CMK (cell line): Measurements from ENCODE around the gene HAUS6.
"Not testable (repeated sequence)": the region's sequence is repeated elsewhere in the genome, so short reads cannot be mapped to it uniquely, and the experiment has no call there.

Experiments
- DNase-seq: peaks from one replicate; pipeline ENCODE4 v3.0.0-alpha.2; 2010; ENCODE audit warnings: low read depth

HAUS6 gene, protein sequence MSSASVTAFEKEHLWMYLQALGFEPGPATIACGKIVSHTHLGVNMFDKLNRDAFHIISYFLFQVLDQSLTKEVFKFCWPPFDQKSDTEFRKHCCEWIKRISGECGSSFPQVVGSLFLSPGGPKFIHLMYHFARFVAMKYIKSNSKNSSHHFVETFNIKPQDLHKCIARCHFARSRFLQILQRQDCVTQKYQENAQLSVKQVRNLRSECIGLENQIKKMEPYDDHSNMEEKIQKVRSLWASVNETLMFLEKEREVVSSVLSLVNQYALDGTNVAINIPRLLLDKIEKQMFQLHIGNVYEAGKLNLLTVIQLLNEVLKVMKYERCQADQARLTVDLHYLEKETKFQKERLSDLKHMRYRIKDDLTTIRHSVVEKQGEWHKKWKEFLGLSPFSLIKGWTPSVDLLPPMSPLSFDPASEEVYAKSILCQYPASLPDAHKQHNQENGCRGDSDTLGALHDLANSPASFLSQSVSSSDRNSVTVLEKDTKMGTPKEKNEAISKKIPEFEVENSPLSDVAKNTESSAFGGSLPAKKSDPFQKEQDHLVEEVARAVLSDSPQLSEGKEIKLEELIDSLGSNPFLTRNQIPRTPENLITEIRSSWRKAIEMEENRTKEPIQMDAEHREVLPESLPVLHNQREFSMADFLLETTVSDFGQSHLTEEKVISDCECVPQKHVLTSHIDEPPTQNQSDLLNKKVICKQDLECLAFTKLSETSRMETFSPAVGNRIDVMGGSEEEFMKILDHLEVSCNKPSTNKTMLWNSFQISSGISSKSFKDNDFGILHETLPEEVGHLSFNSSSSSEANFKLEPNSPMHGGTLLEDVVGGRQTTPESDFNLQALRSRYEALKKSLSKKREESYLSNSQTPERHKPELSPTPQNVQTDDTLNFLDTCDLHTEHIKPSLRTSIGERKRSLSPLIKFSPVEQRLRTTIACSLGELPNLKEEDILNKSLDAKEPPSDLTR

DNA sequence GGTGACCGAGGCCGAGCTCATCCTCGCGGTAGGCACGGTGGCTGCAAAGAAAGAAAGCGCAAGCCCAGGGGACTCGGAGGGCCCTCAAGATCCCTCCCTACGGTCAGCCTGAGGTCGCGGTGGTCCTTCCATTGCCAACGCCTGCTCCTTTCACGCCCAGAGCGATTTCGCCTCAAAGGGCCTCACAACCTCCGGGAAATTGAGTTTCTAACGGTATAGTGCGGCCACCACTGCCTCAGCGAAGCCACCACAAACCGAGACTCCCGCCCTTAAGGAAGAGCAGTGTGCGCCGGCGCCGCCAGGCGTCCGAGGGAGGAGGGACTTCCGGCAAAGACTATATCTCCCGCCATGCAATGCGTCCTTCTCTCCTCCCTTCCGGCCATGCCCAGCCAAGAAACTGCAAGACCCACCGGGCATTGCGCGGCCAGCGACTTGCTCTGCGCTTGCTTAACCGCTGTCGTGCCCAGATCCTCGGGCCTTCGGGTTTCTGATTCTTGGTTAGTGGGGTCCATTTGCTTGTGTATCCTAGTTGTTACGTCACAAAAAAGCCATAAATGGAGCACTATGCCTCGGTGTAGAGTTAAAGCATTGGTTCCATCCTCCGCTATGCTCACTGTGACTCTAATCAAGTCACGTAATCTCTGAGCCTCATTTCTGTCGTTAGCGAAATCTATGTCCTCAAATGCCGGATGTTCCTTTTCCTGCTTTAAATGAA, at the start of gene HAUS6:
Gene HAUS6 (minus strand): TSS at position 274 of the 715 bp plus-strand sequence. CDS start 253 bp downstream, at position 21.
- peak; percentile 82 for DNase-seq

DNA sequence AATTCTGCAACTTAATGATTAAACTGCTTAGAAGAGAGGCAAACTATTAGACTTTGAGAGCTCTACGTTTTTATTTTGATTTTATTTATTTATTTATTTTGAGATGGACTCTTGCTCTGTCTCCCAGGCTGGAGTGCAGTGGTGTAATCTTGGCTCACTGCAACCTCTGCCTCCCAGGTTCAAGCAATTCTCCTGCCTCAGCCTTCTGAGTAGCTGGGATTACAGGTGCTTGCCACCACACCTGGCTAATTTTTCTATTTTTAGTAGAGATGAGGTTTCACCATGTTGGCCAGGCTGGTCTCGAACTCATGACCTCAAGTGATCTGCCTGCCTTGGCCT, 49.4 kb upstream of the HAUS6 start:
- not testable (repeated sequence) for DNase-seq

DNA sequence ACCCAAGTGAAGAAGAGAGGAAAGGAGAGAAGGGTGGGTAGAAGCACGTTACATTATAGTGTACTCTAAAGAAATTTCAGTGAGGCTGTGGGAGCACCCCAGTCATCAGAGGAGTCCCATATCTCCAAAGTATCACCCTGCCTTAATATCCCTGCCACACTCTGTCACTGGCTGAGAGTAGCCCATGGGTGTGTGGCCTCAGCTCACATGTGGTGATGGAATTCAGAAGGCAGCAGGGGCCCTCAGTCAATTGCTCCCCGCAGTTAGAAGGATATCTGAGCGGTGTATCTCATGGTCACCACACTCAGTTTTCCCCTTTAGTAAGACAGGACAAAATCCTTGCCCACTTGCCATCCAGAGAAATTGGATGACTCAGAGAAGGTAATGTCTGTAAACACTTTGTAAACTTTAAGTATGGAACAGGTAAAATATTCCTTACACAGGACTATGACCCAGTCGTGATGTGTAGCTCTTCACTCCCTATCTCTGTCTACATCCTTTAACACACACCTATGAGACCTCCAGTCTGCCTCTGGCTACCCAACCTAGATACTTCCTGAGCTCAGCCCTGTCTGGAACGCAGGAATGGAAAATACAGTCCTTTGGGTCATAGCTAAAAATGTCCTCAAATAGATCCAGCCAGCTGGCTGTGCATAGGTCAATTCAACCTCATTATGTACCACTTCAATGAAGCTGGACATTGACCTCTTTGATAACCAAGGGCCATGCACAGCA, 48.9 kb upstream of the HAUS6 start:
- no peak for DNase-seq

DNA sequence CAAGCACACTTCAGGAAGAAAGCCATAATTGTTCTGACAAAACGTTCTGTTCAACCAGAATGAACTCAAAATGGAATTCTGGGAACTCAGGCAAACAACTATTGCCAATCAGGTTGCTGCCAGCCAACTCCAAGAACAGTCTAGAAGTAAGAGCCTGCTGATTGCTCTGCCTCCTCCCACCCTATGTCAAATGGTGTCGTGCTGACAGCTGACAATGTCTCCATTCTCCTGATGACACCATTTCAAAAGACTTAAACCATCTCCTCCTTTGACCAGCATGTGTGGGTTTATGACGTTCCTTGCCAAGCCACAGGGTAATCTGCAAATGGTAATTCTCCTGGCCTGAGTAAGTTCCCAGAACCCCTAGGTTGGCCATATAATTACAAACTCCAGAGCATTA, 46.5 kb upstream of the HAUS6 start:
- no peak for DNase-seq

DNA sequence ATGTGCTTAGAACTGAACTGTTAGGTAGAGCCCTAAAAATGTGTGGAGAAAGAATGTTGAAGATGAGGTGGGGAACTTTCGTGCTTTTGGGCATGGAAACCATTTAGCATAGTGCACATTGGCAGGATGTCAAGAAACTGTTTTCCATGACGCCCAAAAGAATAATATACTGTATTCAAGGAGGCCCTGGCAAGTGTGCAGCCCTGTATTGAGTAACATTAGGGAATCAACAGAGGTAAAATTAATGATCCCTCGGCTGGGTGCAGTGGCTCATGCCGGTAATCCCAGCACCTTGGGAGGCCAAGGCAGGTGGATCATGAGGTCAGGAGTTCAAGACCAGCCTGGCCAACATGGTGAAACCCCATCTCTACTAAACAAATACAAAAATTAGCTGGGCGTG, 45.5 kb upstream of the HAUS6 start:
- DNase-seq, result no peak

DNA sequence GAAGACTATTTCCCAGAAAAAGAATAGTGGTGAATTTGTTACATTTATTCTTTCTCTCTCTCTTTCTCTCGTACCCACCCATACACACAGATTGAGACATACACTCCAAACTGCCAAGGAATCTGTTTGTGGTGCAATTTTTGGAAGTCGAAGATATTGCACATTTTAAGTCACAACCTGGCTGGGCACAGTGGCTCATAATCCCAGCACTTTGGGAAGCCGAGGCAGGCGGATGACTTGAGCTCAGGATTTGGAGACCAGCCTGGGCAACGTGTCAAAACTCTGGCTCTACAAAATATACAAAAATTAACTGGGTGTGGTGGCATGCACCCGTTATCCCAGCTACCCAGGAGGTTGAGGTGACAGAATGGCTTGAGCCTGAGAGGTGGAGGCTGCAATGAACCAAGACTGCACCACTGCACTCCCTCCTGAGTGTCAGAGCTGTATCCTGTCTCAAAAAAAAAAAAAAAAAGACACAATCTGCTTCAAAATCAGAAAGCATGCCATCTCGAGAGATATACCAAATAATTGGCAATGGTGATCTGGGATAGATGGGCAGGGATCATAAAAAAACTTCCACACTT, 43.8 kb upstream of the HAUS6 start:
- no peak for DNase-seq

DNA sequence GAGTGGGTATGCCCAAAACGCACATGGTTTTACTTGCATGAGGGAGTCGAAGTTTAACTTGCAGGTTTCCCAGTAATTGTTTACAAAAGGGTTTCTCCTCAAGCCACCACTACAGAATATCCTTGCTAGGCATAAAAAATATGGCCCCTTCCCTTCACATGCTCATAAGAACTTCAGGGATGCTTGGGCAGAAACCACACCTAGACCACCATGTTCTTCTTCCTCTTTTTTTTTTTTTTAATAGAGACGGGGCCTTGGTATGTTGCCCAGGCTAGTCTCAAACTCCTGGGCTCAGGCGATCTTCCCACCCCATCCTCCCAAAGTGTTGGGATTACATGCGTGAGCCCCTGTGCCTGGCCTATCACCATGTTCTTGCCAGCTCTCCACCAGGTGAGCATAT, 43.2 kb upstream of the HAUS6 start:
- DNase-seq, result no peak

DNA sequence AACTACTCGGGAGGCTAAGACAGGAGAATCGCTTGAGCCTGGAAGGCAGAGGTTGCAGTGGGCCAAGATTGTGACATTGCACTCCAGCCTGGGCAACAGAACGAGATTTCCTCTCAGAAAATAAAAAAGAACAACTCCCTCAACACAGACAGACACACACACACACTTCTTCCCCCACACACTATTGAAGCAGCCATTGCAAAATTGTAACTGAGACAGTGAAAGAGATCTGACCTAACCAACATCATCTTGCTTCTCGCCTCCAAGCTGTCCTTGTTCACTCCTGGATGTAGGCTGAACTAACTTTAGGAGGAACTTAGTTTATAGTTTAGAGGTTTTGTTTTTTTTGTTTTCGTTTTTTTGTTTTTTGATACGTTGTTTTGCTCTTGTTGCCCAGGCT, 37.6 kb upstream of the HAUS6 start:
- no peak for DNase-seq

DNA sequence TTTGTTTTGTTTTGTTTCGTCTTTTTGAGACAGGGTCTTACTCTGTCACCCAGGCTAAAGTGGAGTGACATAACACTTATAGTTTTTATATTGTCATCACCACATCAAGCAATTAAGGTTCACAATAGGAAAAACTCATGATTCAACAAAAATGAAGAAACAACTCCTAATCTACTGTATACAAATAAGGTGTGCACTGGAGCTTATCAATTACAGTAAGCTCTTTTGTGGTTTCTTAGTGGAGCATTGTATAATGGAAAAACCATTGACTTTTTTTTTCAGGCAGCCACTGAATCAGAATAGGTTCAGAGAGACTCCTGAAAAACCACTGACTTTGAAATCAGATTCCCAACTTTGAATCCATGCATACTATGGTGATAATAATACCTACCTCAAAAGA, 35.4 kb upstream of the HAUS6 start:
- DNase-seq, result no peak

DNA sequence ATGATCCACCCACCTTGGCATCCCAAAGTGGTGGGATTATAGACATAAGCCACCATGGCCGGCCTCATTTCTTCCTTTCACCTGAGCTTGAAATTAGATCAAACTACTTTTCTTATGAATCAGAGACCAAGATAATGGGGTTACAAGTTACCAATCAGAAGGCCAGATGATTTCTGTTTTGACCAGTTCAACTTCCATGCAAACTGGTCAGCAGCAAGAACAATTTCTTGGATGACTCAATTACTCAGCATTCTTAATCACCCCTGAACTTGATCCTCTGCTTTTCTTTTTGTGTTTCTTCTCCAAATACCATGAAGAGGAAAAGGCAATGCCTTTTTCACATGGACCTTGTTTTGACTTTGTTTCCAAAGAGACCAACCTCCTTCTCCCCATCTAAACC, 34.6 kb upstream of the HAUS6 start:
- no peak for DNase-seq

DNA sequence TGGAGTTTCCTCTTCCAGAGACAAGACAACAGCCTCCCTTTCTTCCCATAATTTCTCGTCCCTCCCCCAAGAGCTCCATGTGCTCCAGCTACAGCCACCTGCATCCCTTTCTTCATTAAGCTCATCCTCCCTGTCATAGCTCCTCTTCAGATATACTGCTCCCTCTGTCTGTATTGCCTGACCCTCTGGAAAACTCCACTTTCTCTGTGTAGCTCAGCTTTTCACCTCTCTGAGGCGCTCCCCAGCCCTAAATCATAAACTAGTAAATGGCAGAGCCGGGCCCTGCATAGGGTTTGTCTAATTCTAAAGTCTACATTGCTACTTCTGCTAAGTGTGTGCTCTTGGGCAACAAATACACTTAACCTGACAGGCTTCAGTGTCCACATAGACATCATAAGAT, 33.4 kb upstream of the HAUS6 start:
- DNase-seq, result no peak

DNA sequence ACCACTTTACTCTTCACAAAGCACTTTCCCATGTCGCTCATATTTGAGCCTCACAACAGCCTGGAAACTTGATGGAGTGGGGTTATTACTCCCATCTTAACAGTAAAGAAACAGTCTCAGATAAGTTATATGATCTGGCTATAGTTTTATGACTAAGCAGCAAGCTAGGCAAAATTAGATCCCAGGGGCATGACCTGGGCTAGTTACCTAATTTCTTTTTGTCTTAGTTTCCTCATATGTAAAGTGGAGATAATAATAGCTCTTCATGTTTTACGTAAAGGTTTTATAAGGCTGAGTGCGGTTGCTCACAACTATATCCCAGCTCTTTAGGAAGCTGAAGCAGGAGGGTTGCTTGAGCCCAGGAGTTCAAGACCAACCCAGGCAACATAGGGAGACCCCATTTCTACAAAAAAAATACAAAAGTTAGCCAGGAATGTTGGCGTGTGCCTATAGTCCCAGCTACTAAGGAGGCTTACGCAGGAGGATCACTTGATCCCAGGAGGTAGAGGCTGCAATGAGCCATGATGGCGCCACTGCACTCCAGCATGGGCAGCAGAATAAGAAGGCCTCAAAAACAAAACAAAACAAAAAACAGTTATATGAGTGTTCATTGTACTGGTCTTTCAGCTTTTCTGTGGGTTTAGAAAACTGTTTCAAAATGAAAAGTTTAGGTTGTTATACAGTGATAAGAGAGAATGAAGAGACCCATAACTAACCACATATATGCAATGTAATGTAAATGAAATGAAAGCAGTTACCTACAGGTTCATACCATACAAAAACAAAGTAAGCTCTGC, 31.0 kb upstream of the HAUS6 start:
- no peak for DNase-seq

DNA sequence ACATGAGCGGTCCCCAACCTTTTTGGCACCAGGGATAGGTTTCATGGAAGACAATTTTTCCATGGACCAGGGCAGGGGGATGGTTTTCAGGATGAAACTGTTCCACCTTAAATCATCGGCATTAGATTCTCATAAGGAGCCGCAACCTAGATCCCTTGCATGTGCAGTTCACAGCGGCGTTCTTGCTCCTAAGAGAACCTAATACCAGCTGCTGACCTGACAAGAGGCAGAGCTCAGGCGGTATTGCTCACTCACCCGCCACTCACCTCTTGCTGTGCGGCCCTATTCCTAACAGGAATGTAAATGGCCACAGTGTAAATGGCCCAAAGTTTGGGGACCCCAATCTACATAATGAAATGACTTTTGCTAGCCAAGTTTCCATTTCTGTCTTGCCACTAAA, 27.7 kb upstream of the HAUS6 start:
- no peak for DNase-seq

DNA sequence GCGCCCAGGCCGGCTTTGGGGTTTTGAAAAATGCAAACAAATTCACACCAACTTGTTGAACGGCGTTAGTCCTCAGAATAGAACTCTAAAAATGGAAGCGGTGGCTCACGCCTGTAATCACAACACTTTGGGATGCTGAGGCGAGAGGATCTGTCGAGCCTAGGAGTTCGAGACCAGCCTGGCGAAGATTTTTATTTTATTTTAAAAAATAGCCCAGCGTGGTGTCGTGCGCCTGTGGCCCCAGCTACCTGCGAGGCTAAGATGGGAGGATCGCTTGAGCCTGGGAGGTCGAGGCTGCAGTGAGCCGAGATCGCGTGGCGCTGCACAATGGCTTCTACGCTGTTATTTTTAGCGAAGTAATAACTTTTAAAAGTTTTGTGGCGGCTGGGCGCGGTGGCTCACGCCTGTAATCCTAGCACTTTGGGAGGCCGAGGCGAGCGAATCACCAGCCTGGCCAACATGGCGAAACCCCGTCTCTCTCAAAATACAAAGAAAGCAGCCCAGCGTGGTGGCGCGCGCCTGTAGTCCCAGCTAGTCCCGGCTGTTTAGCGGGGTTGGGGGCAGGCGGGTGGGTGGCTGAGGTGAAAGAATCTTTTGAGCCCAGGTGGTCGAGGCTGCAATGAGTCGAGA, 25.3 kb upstream of the HAUS6 start:
- DNase-seq, result no peak

DNA sequence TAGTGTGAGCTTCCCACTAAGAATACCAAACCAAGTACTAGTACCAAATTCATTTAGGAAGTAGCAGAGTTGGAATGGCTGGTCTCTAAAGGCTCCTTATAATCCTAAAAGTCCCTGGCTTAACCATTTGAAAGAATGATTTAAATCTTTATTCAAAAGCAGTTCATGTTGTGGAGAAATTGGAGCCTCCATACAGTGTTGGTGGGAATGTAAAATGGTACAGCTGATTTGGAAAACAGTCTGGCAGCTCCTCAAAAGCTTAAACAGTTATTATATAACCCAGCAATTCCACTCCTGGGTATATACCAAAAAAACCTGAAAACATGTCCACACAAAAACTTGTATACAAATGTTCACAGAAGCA, 21.7 kb upstream of the HAUS6 start:
- DNase-seq, result no peak

DNA sequence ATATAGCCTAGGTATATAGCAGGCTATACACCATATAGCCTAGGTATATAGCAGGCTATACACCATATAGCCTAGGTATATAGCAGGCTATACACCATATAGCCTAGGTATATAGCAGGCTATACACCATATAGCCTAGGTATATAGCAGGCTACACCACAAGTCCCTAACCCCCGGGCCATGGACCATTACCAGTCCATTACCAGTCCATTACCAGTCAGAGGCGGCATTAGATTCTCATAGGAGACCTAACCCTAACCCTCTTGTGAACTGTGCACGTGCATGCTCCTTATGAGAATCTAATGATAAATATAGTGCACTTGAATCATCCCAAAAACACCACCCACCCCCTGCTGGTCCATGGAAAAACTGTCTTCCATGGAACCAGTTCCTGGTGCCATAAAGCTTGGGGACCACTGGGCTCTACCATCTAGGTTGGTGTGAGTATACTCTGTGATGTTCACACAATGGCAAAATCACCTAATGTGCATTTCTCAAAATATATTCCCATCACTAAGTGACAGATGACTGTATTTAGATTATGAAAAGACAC, 19.9 kb upstream of the HAUS6 start:
- no peak for DNase-seq

DNA sequence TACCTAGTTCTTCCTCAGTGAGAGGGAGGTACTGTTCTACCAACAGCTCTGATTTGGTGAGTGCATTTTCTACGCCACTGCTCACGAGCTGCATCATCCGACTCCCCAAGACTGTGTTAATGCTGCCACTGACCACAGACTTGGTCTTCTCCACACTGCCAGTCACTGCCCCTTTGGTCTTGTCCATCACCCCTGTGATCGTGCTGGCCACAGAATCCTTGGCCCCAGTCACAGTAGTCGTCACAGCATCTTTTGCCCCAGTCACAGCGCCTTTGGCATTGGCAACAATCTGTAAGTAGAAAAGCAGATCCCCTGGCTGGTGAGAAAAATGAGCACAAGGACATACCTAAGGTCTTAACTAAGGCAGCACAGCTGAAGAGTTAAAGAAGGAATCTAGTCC, 18.2 kb upstream of the HAUS6 start:
- DNase-seq, result no peak

DNA sequence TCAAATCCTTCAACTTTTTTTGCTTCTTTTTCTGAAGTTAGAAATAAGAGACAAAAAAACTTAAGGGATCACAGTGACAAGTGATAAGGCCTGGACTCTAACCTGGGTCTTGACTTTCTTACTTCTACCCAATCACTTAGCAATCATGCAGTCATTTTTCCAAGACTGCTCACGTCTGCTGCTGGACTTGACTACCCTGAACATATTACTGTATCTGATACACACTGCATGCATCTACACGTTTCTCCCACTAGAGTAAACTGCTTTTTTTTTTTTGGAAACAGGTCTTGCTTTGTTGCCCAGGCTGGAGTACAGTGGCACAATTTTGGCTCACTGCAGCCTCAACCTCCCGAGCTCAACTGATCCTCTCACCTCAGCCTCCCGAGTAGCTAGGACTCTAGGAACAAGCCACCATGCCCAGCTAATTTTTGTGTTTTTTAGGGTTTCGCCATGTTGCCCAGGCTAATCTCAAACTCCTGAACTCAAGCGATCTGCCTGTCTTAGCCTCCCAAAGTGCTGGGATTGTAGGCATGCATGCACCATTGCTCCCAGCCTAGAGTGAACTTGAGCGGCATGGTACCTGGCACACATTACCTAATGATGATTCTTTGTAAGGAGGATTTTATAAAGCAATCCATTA, 17.2 kb upstream of the HAUS6 start:
- DNase-seq, result no peak

DNA sequence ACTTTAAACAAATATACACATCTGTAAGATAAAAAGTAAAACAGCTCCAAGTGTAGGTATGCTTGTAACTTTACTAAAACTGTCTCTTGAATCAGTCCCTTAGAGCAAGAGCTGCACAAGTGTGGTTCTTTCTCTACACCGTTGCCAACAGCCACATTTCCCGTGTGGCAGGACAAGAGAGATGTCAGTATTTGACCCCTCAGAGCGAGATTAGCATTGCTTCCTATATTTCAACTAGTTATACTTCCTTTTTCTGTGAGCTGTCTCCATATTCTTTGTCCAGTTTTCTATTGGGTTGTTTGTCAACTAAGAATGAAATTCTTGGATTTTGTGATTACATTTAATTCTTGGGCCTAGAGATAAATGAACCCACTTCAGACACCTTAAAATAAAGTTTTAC, 16.5 kb upstream of the HAUS6 start:
- DNase-seq, result no peak
